ENCODE measurements around the gene TCF19.

TCF19 gene, protein sequence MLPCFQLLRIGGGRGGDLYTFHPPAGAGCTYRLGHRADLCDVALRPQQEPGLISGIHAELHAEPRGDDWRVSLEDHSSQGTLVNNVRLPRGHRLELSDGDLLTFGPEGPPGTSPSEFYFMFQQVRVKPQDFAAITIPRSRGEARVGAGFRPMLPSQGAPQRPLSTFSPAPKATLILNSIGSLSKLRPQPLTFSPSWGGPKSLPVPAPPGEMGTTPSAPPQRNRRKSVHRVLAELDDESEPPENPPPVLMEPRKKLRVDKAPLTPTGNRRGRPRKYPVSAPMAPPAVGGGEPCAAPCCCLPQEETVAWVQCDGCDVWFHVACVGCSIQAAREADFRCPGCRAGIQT

DNA sequence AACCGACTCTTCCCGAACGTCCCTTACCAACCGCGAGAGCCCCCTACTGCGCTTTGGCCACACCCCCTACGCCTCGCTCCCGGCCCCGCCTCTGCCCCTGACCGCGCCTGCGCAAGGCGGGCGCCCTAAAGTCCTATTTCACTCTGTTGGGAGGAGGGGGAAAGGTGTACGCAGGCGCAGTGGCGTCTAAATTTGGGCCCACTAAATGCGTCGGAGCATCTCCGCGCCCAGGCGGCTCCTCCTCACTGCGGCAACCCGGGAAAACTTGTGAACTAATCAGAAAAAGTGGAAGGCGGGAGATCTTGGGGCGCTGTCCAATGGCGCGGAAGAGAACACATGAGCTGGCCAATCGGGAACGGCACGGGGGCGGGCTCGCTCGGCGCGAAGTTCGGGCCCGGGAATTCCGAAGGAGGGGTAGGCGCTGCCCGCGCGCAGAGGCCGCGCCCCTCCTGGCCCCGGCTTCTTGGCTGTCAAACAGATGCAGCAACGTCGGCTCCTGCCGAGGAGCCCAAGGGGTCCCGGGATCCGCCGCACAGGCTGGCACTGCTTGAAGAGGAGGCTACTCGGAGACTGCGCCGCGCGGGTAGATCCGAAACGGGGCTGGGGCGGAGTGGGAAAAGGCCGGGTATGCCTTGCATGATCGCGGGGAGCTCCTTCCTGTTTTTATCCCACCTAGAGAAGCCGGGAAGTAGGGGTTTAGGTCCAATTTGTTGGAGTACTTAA, at the start of gene TCF19:
Gene TCF19 (plus strand): TSS at position 450 of the 723 bp plus-strand sequence. CDS start 881 bp downstream, outside the sequence.
- Histone ChIP-seq H3K4me3 (ENCODE audit: low read length) (peak within 1 kb of the TSS; percentile 69; the same call in 1 of the 2 replicates), H3K36me3 (ENCODE audit: control insufficient read depth, insufficient read depth, low read length) (peaks cover 9% of the 10 kb centered on the region; the same call in 1 of the 2 replicates), H3K4me1 (ENCODE audit: control insufficient read depth, insufficient read depth, low read length) (peaks cover 4% of the 10 kb centered on the region; the same call in 1 of the 2 replicates), H3K9me3 (ENCODE audit: control insufficient read depth, insufficient read depth, low read length) (no peaks in the 10 kb centered on the region), H3K27me3 (ENCODE audit: control insufficient read depth, insufficient read depth, low read length) (no peaks in the 10 kb centered on the region), H3K27ac (ENCODE audit: low read length) (no peak within 1 kb of the TSS)
- DNase-seq (ENCODE audit: low read depth, low spot score), result no peak
- no CpG with 5 or more reads among the region's 65 CpGs for WGBS (ENCODE audit: insufficient coverage, insufficient read length)

DNA sequence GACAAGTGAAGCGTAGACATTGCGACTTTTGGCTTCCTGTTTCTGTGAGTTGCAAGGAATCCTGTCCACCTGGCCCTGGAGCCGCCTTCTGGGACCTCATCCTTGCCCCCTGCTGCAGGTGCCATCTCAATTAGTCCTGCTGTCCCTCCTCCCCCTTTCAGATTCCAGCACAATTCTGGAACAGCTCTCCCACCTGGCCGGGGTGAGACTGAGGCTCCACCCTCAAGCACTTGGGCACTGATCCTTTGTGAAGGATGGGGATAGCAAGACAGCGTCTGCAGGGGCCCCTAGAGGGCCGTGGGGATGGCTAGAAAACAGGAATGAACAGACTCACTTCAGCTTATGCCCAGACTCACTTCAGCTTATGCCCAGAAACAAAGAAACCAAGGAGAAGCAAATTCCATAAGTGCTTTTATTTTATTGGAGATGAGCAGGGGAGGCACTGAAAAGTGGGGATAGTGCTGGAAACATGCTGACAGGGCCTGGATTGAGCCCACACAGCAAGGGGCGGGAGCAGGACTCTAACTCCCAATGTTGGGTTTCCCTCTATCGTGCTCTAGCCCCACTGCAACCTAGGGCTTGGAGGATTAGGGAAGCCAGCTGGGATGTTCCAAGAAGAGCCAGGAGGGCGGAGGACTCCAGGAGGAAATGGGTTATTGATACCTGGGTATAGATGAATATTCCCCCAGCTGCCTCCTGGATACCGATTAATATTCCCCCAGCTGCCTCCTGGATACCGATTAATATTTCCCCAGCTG, 47.4 kb upstream of the TCF19 start:
- Histone ChIP-seq H3K36me3 (ENCODE audit: control insufficient read depth, insufficient read depth, low read length) (no peaks in the 10 kb centered on the region), H3K4me1 (ENCODE audit: control insufficient read depth, insufficient read depth, low read length) (peaks cover 9% of the 10 kb centered on the region), H3K4me3 (ENCODE audit: low read length) (no peak overlapping the region), H3K27ac (ENCODE audit: low read length) (no peak overlapping the region), H3K27me3 (ENCODE audit: control insufficient read depth, insufficient read depth, low read length) (no peaks in the 10 kb centered on the region), H3K9me3 (ENCODE audit: control insufficient read depth, insufficient read depth, low read length) (no peaks in the 10 kb centered on the region)
- DNase-seq (ENCODE audit: low read depth, low spot score), result no peak
- no CpG with 5 or more reads among the region's 11 CpGs for WGBS (ENCODE audit: insufficient coverage, insufficient read length)

DNA sequence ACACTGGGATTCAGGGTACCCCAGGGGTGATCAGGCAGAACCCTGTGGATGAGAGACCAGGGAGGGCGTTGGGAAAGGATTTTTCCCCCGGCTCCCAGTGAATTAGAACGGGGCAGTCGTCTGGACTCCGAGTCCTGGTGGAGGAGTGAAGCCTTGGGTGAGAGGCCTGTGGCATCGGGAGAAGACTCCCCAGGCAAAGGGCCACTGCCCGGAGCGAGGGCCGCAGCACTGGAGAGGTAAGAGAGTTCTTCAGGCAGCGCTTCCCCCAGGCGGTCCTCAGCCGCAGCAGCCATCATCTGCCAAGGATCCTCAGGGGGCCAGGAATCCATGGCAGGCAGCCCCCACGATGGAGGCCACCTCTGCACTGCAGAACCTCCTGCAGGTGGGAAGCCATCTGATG, 46.7 kb upstream of the TCF19 start:
- no CpG with 5 or more reads among the region's 13 CpGs for WGBS (ENCODE audit: insufficient coverage, insufficient read length)
- Histone ChIP-seq H3K4me1 (ENCODE audit: control insufficient read depth, insufficient read depth, low read length) (peaks cover 9% of the 10 kb centered on the region), H3K27ac (ENCODE audit: low read length) (no peak overlapping the region), H3K4me3 (ENCODE audit: low read length) (no peak overlapping the region), H3K36me3 (ENCODE audit: control insufficient read depth, insufficient read depth, low read length) (no peaks in the 10 kb centered on the region), H3K9me3 (ENCODE audit: control insufficient read depth, insufficient read depth, low read length) (no peaks in the 10 kb centered on the region), H3K27me3 (ENCODE audit: control insufficient read depth, insufficient read depth, low read length) (no peaks in the 10 kb centered on the region)
- no peak for DNase-seq (ENCODE audit: low read depth, low spot score)

DNA sequence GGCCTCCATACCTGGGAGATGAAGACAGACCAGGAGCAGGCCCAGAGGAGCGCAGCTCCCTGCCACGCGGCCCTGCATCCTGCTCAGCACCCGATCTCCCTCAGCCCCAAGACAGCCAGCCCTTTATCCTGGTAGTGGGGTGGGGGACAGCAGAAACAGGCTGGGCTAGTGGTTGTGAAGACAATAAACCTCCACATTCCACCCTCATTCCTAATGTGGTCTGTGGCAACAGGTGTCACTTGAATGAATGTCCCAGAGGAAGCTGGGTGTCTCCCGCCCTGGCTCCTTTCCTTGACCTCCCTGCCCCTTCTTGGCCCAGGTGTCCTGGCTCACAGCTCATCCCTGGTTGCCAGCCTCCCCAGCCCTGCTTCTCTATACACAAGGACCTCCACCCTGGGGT, 45.9 kb upstream of the TCF19 start, which contains the start of gene C6orf15:
Gene C6orf15 (minus strand): TSS at position 98 of the 400 bp plus-strand sequence. CDS start 20 bp downstream, at position 78.
- no CpG with 5 or more reads among the region's 5 CpGs for WGBS (ENCODE audit: insufficient coverage, insufficient read length)
- no peak for DNase-seq (ENCODE audit: low read depth, low spot score)
- H3K27ac ChIP-seq (ENCODE audit: low read length), result no peak within 1 kb of the TSS

DNA sequence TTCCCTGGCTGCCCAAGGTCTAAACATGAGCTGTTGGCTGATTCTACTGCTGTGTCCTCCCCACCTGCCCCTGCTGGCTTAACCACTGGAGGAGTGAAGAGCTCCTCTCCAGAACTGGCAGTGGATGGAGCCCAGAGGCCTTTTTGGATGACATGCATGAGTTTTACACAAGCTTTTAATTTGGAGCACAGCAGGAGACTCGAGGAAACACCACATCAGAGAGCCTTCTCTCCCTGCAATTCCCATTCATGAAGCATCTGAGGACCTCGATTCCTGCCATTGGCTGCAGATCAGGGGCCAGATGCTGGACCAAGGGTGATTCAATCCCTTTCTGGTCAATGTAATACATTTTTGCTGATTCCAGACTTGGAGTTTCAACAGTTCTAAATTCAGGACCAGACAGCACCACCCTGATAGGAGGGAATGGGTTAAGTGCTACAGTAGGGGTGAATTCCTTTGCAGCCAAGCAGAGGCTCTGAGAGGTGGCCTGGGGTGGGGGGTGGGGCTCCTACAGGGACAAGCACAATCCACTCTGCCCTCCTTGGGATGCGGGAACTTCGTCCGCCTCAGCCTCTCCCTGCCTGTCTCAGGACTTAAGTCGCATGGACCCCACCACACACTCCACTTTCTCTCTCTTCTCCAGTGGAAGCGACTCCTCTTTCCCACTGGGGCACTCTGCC, 44.4 kb upstream of the TCF19 start:
- no peaks in the 10 kb centered on the region for H3K36me3 ChIP-seq (ENCODE audit: control insufficient read depth, insufficient read depth, low read length)
- H3K27me3 ChIP-seq (ENCODE audit: control insufficient read depth, insufficient read depth, low read length), result no peaks in the 10 kb centered on the region
- no peak overlapping the region for H3K27ac ChIP-seq (ENCODE audit: low read length)
- H3K4me3 ChIP-seq (ENCODE audit: low read length), result no peak overlapping the region
- H3K9me3 ChIP-seq (ENCODE audit: control insufficient read depth, insufficient read depth, low read length), result no peaks in the 10 kb centered on the region
- peaks cover 9% of the 10 kb centered on the region for H3K4me1 ChIP-seq (ENCODE audit: control insufficient read depth, insufficient read depth, low read length)
- no peak for DNase-seq (ENCODE audit: low read depth, low spot score)
- no CpG with 5 or more reads among the region's 7 CpGs for WGBS (ENCODE audit: insufficient coverage, insufficient read length)

More for the DNA sequence above, 45.9 kb upstream of the TCF19 start, which contains the start of gene C6orf15:
- Histone ChIP-seq H3K9me3 (ENCODE audit: control insufficient read depth, insufficient read depth, low read length) (no peaks in the 10 kb centered on the region), H3K4me3 (ENCODE audit: low read length) (no peak within 1 kb of the TSS), H3K4me1 (ENCODE audit: control insufficient read depth, insufficient read depth, low read length) (peaks cover 9% of the 10 kb centered on the region), H3K36me3 (ENCODE audit: control insufficient read depth, insufficient read depth, low read length) (no peaks in the 10 kb centered on the region), H3K27me3 (ENCODE audit: control insufficient read depth, insufficient read depth, low read length) (no peaks in the 10 kb centered on the region)

DNA sequence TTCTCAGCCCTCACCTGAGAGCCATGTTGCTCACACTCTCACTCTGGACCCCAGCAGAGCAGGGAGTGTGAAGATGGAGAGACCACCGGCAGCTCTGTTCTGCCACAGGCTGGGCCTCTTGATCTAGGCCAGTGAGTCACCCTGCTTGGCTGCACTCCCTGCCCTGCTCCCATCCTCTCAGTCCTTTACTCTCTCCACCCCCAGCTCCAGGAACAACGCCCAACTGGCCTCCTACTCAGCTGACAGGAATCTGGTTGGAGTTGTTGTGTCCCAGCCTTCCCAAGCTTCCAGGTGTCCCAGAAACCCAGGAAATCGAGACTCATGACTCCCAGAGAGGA, 43.9 kb upstream of the TCF19 start, which contains the start of gene PSORS1C1:
Gene PSORS1C1 (plus strand): TSS at position 260 of the 338 bp plus-strand sequence. CDS start 14,833 bp downstream, outside the sequence.
- Histone ChIP-seq H3K4me3 (ENCODE audit: low read length) (no peak within 1 kb of the TSS), H3K27ac (ENCODE audit: low read length) (no peak within 1 kb of the TSS), H3K4me1 (ENCODE audit: control insufficient read depth, insufficient read depth, low read length) (peaks cover 9% of the 10 kb centered on the region), H3K36me3 (ENCODE audit: control insufficient read depth, insufficient read depth, low read length) (no peaks in the 10 kb centered on the region), H3K9me3 (ENCODE audit: control insufficient read depth, insufficient read depth, low read length) (no peaks in the 10 kb centered on the region), H3K27me3 (ENCODE audit: control insufficient read depth, insufficient read depth, low read length) (no peaks in the 10 kb centered on the region)
- no CpG with 5 or more reads among the region's 3 CpGs for WGBS (ENCODE audit: insufficient coverage, insufficient read length)
- no peak for DNase-seq (ENCODE audit: low read depth, low spot score)

DNA sequence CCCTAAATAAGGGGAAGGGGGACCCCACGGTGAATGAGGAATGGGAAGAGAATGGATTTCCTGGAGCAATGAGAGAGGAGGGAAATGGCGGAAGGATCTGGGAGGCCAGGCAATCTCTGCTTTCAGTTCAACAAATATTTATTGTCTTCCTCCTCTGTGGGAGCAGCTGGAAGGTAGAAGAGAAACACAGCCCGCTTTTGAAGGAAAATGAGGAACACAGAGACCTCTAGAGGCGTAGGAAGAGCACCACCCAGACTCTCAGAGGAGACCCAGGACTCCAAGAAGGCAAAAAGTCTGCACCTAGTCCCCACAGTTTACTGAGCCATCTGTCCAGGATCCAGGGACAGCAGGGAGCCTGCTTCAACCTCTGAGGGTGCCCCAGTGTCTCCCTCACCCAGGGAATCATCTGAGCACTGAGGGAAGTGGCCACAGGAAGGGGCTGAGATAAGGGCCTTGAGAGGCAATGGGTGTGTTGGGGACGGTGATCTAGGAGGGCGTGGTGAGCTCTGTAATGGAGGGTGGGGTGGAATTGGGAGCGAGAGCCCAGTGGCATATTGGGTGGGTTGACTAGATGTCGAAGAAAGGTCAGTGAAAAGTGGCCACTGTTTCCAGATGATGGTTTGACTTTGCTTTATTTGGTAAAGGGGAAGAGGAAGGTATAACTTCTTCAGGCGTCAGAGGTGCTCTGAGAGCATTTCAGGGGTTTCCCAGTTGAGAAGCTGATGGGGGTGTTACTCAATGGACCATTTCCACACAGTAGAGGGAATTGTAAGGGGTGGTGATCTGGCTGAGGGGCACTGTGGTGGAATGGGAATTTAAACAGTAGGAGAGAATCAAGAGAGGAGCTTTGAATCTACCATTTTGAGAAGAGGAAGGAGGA, 43.2 kb upstream of the TCF19 start:
- DNase-seq (ENCODE audit: low read depth, low spot score), result no peak
- H3K9me3 ChIP-seq (ENCODE audit: control insufficient read depth, insufficient read depth, low read length), result no peaks in the 10 kb centered on the region
- peaks cover 6% of the 10 kb centered on the region for H3K4me1 ChIP-seq (ENCODE audit: control insufficient read depth, insufficient read depth, low read length)
- no CpG with 5 or more reads among the region's 9 CpGs for WGBS (ENCODE audit: insufficient coverage, insufficient read length)
- H3K27me3 ChIP-seq (ENCODE audit: control insufficient read depth, insufficient read depth, low read length), result no peaks in the 10 kb centered on the region
- H3K27ac ChIP-seq (ENCODE audit: low read length), result no peak overlapping the region
- H3K4me3 ChIP-seq (ENCODE audit: low read length), result no peak overlapping the region
- no peaks in the 10 kb centered on the region for H3K36me3 ChIP-seq (ENCODE audit: control insufficient read depth, insufficient read depth, low read length)

DNA sequence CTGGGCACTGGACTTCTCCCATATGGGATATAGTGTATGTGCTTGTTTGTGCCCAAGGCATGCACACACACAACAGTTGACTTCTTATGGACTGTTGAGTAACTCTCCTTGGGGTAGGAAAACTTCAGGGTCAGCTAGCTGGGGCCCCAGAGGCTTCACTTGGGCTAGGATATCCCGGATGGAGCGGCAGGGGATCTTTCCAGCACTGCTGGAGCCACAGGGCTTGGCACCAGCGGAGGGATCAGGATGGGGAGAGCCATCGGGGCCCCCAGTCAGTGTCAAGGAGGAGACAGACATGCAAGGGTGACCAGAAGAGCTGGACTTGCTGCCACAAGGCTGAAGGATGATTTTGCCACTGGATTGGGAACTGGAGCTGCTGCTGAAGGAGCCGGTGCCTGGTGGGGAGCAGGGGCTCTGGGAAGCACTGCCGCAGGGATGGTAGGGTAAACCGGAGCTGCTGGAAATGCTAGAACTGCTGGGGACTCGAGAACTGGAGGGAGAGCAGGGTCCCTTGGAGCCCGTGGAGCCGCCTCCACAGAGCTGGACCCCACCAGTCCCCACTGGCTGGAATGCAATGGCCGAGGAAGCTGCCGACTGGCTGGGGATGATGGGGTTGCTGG, 42.3 kb upstream of the TCF19 start:
- no CpG with 5 or more reads among the region's 12 CpGs for WGBS (ENCODE audit: insufficient coverage, insufficient read length)
- Histone ChIP-seq H3K9me3 (ENCODE audit: control insufficient read depth, insufficient read depth, low read length) (no peaks in the 10 kb centered on the region), H3K4me3 (ENCODE audit: low read length) (no peak overlapping the region), H3K4me1 (ENCODE audit: control insufficient read depth, insufficient read depth, low read length) (peaks cover 5% of the 10 kb centered on the region), H3K27me3 (ENCODE audit: control insufficient read depth, insufficient read depth, low read length) (no peaks in the 10 kb centered on the region), H3K36me3 (ENCODE audit: control insufficient read depth, insufficient read depth, low read length) (no peaks in the 10 kb centered on the region), H3K27ac (ENCODE audit: low read length) (no peak overlapping the region)
- DNase-seq (ENCODE audit: low read depth, low spot score), result no peak
